Right lobe of liver (tissue), 4 donors: ENCODE results near the gene TNNT3.

Source experiments
- CTCF ChIP-seq, 4 donors: fragments of 200-600 bp in 3 of 4; fragments of 450-650 bp in 1 of 4; IDR thresholded peaks; one replicate each; pipeline versions ENCODE4 v1.5.1 to v1.8.0; 2016 to 2022; ENCODE audit warnings: antibody characterized with exemption in 4 of 4, mild to moderate bottlenecking in 2 of 4
- POLR2A ChIP-seq: fragments of 450-650 bp; IDR thresholded peaks from one replicate; pipeline ENCODE4 v1.6.1; 2017; ENCODE audit warnings: antibody characterized with exemption, mild to moderate bottlenecking
- donor health status: DM: no; HTN: no; CAD: no.
- donor health status: DM: no; HTN: no; CAD: no.
- donor health status: DM: no; HTN: yes; CAD: no.

GRCh38 chr11:1879342-1879940 lies 40.1 kb upstream of the TNNT3 start:
- TF ChIP-seq POLR2A (no peak), CTCF (IDR thresholded peaks at IDR 0.05) (no peak)
